SU-DHL-6 (cell line): Measurements from ENCODE around the gene GAB2.

ENCODE experiments used
- CTCF ChIP-seq: fragments of 200-600 bp; sonication (generic); IDR thresholded peaks from one replicate; pipeline ENCODE4 v1.5.1; 2017; ENCODE audit warnings: antibody characterized with exemption, mild to moderate bottlenecking, low read length, moderate library complexity; ENCODE audit not compliant: insufficient read depth, poor library complexity, severe bottlenecking
- EZH2phosphoT487 ChIP-seq: fragments of 200-600 bp; sonication (generic), shearing (Covaris generic); conservative IDR thresholded peaks from 2 replicates; pipeline ENCODE4 v1.6.1; 2018; ENCODE audit warnings: mild to moderate bottlenecking, antibody characterized with exemption, low read length, moderate library complexity, mixed read lengths

GRCh38 chr11:78414321-78415051 lies 3.1 kb downstream of the GAB2 start:
- TF ChIP-seq CTCF (peak; percentile 53), EZH2phosphoT487 (no peak)
